Pancreas (tissue), 10 donors: ENCODE measurements around the gene REV1. TPM values are rescaled to one million over a fixed set of nuclear protein-coding genes. Genes with fewer than 3 reads are reported as not detected.
A peak's percentile ranks its signal among the peaks of the same experiment; 100 is the strongest.

ENCODE experiments used
- ATAC-seq, 4 donors: fragments of 200-7000 bp; cut with Tn5 transposase; one replicate each; pipeline versions ENCODE4 v1.8.0 to v1.9.1; 2020; ENCODE audit warnings: mild to moderate bottlenecking in 4 of 4, moderate library complexity in 4 of 4
- DNase-seq, 6 donors: peaks; one replicate each; pipeline ENCODE4 v3.0.0-alpha.2; 2020
- FAIRE-seq: peaks from 2 replicates; lab custom pipeline; 2012; peaks lifted over from hg19 to GRCh38; lab: Jason Lieb, UNC
- H3K27ac ChIP-seq, 4 donors: fragments of 200-600 bp; sonication (generic); 1 replicate in 3 of 4; 2 replicates in 1 of 4; pipeline versions ENCODE4 v1.5.0 to v1.8.0; 2020
- H3K27me3 ChIP-seq, 4 donors: fragments of 200-600 bp; one replicate each; pipeline ENCODE4 v1.8.0; 2021
- H3K36me3 ChIP-seq, 3 donors: fragments of 200-600 bp; sonication (generic) in 1 of 3; one replicate each; pipeline versions ENCODE4 v1.5.0 to v1.8.0; 2020 to 2021
- H3K4me1 ChIP-seq, 3 donors: fragments of 200-600 bp; one replicate each; pipeline ENCODE4 v1.8.0; 2021
- H3K4me3 ChIP-seq, 4 donors: fragments of 200-600 bp; sonication (generic) in 2 of 4; one replicate each; pipeline versions ENCODE4 v1.5.0 to v1.8.0; 2020 to 2021
- H3K9me3 ChIP-seq, 4 donors: fragments of 200-600 bp; one replicate each; pipeline ENCODE4 v1.8.0; 2021
- WGBS, 2 donors: extraction: QIAGEN DNeasy Blood & Tissue Kit; methylation state at CpG; one replicate each; pipeline ENCODE4 v1.1.7; 2013; 5-methylcytosine and 5-hydroxymethylcytosine counted together
- intact Hi-C, 3 donors: fragments of 100-400 bp; cut with DNase I; formaldehyde crosslinking; loops; one replicate each; pipeline versions ENCODE4 v1.11.1 to v1.14.2; 2022
- polyA plus RNA-seq, 2 donors: library from polyadenylated mRNA; stranded (reverse); fragments of 200-250 nt; gene quantifications; one replicate each; pipeline ENCODE4 v1.2.3, GENCODE V29; 2013
- total RNA-seq, 6 donors: library from RNA; stranded (reverse); fragmentation: NEBNext Ultra II Directional in 4 of 6; extraction: Animal tissue kit (Norgen Biotek cat#: 25700) in 4 of 6; gene quantifications; one replicate each; pipeline versions ENCODE4 v1.2.1 to v1.2.4, GENCODE V29; 2021 to 2023
- TF ChIP-seq, protein P1 (sequence below), 4 donors: fragments of 200-600 bp; sonication (generic) in 3 of 4; IDR thresholded peaks; one replicate each; pipeline versions ENCODE4 v1.5.0 to v1.8.0; 2021; ENCODE audit warnings: antibody characterized with exemption in 4 of 4
- donor health status: healthy with polysubstance abuse.
- donor health status: DM: no; HTN: no; CAD: no; lungs with moderate emphysema.
- donor health status: DM: no; HTN: no; CAD: no.
- donor health status: control.
- donor health status: control.
- donor health status: Bipolar disorder and iron deficiency.
- donor health status: DM: yes; HTN: yes; CAD: no.
- donor health status: DM: no; HTN: no; CAD: no.
- donor health status: DM: no; HTN: no; CAD: no.
- donor health status: DM: yes; HTN: yes; CAD: no.

The REV1 gene
- total and polyA plus RNA-seq, 8 donors = 9.3 to 22.6 (median 14.1) TPM

GRCh38 chr2:99495115-99495860 lies 5.5 kb upstream of the REV1 start:
- no peak overlapping the region for H3K4me3 ChIP-seq
- WGBS, 2 donors = 90 to 92% methylated on average over 4 of the region's 4 CpGs
- peaks cover 0 to 4% (median 0%) of the 10 kb centered on the region in 3 donors for H3K4me1 ChIP-seq
- FAIRE-seq (no peak), ATAC-seq (no peak), DNase-seq (no peak)
- intact Hi-C loops = no loop called here
- no peaks in the 10 kb centered on the region for H3K36me3 ChIP-seq
- H3K27ac ChIP-seq = no peak overlapping the region
- no peaks in the 10 kb centered on the region for H3K9me3 ChIP-seq
- no peaks in the 10 kb centered on the region for H3K27me3 ChIP-seq
- TF ChIP-seq, protein P1, sequence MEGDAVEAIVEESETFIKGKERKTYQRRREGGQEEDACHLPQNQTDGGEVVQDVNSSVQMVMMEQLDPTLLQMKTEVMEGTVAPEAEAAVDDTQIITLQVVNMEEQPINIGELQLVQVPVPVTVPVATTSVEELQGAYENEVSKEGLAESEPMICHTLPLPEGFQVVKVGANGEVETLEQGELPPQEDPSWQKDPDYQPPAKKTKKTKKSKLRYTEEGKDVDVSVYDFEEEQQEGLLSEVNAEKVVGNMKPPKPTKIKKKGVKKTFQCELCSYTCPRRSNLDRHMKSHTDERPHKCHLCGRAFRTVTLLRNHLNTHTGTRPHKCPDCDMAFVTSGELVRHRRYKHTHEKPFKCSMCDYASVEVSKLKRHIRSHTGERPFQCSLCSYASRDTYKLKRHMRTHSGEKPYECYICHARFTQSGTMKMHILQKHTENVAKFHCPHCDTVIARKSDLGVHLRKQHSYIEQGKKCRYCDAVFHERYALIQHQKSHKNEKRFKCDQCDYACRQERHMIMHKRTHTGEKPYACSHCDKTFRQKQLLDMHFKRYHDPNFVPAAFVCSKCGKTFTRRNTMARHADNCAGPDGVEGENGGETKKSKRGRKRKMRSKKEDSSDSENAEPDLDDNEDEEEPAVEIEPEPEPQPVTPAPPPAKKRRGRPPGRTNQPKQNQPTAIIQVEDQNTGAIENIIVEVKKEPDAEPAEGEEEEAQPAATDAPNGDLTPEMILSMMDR (IDR thresholded peaks at IDR 0.05) = no peak

DNA sequence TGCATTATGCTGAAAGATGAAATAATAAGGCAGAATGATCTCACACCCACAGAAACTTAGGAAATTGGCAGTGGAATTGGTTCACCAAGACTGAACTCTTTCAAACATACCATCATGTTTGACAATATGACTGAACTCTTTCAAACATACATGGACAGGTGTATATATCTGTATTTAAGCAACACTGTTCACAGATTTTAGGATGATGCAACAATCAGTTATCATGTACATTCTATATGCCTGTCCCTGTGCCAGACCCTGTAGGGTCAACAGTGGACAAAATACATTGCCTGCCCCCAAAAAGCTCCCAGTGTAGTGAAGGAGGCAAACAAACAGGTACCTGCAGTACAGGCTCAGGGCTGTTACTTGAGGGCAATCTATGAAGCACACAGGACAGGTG lies 2.9 kb upstream of the REV1 start:
- FAIRE-seq (no peak), ATAC-seq (no peak), DNase-seq (no peak)
- Histone ChIP-seq H3K27ac (no peak overlapping the region), H3K4me1 (peaks cover 0 to 4% (median 0%) of the 10 kb centered on the region in 3 donors), H3K4me3 (no peak overlapping the region), H3K36me3 (no peaks in the 10 kb centered on the region), H3K27me3 (no peaks in the 10 kb centered on the region), H3K9me3 (no peaks in the 10 kb centered on the region)
- TF ChIP-seq, protein P1 (IDR thresholded peaks at IDR 0.05) = no peak
- intact Hi-C loops = no loop called here

- no peaks in the 10 kb centered on the region for H3K27me3 ChIP-seq
- H3K4me3 ChIP-seq = peak overlapping the region; percentile 70 to 84 (median 76)
- peak overlapping the region; percentile 65 to 94 (median 92) for H3K27ac ChIP-seq
- DNase-seq (no peak), FAIRE-seq (no peak), ATAC-seq (peak in 1 of 4 donors; percentile 1)
- 31% methylated on average over 31 of the region's 31 CpGs for WGBS, 2 donors
- TF ChIP-seq, protein P1 (IDR thresholded peaks at IDR 0.05) = no peak
- H3K9me3 ChIP-seq = no peaks in the 10 kb centered on the region
- peaks cover 0 to 4% (median 0%) of the 10 kb centered on the region in 3 donors for H3K4me1 ChIP-seq
- intact Hi-C loops = no loop called here
- no peaks in the 10 kb centered on the region for H3K36me3 ChIP-seq
Measured at GRCh38 chr2:99490623-99491461, 1.0 kb upstream of the REV1 start.

DNA sequence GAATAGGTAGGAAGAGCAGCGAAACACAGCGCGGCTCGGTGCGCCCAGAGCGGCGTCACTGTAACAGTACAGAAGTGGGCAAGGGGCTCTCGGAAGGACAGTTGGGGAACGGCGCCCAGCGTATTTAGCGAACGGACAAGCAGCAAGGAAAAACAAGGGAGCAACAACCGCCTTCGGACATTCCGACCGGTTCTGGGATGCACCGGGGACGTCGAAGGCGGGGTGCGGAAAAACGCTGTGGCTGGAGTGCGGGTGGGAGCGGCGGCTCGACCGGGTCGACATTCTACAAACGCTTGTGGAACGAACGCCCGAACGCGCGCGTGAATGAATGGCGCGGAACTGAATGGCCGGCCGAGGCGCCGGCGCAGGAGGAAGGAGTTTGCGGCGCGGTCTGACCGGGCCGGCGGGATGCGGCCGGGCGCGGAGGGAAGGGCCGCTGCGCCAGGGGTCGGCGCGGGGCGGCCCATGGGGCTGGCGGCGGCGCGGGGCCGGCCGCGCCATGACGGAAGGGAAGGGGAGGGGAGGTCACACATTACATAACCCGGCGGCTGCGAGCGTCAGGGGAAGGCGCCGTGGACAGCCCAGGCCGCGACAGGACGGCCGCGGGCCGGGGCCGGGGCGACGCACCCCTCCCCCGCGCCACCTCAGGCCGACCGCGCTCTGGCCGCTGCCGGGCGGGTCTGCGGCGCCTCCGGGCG lies 605 bp downstream of the REV1 start:
- H3K4me1 ChIP-seq = peaks cover 4 to 10% (median 5%) of the 10 kb centered on the region in 3 donors
- H3K9me3 ChIP-seq = no peaks in the 10 kb centered on the region
- H3K27me3 ChIP-seq = no peaks in the 10 kb centered on the region
- peak overlapping the region; percentile 65 to 94 (median 92) for H3K27ac ChIP-seq
- intact Hi-C loops = no loop called here
- ATAC-seq = peak; percentile 33 to 68 (median 44)
- DNase-seq = peak; percentile 67 to 86 (median 75)
- no peaks in the 10 kb centered on the region for H3K36me3 ChIP-seq
- FAIRE-seq = no peak
- TF ChIP-seq, protein P1 (IDR thresholded peaks at IDR 0.05) = no peak
- peak overlapping the region; percentile 72 to 84 (median 77) for H3K4me3 ChIP-seq
- WGBS, 2 donors = 0% methylated on average over 56 to 95 of the region's 95 CpGs
